Chondrocyte (in vitro differentiated cells): ENCODE data around the gene STARD3. TPM values are rescaled to one million over a fixed set of nuclear protein-coding genes. Genes with fewer than 3 reads are reported as not detected.
A peak's percentile ranks its signal among the peaks of the same experiment; 100 is the strongest.

ENCODE experiments used
- DNase-seq: peaks from one replicate; pipeline ENCODE4 v3.0.0; 2021; ENCODE audit warnings: mixed read lengths, low spot score
- H3K27ac Mint-ChIP-seq: one replicate; pipeline ENCODE4 v1.8.0; 2021; ENCODE audit warnings: mild to moderate bottlenecking, moderate library complexity, mixed read lengths; ENCODE audit not compliant: unreplicated experiment
- H3K27me3 Mint-ChIP-seq: 2 replicates; pipeline ENCODE4 v1.8.0; 2021; ENCODE audit warnings: low read depth, mixed read lengths
- H3K36me3 Mint-ChIP-seq: 2 replicates; pipeline ENCODE4 v1.8.0; 2021; ENCODE audit warnings: low read depth, mixed read lengths
- H3K4me1 Mint-ChIP-seq: 2 replicates; pipeline ENCODE4 v1.8.0; 2021; ENCODE audit warnings: low read depth, mild to moderate bottlenecking, mixed read lengths
- H3K4me3 Mint-ChIP-seq: one replicate; pipeline ENCODE4 v1.8.0; 2021; ENCODE audit warnings: mild to moderate bottlenecking, moderate library complexity, mixed read lengths; ENCODE audit not compliant: unreplicated experiment
- H3K9me3 Mint-ChIP-seq: 2 replicates; pipeline ENCODE4 v1.8.0; 2021; ENCODE audit warnings: low read depth, mixed read lengths
- total RNA-seq: library from RNA; stranded (reverse); gene quantifications from 3 replicates; pipeline ENCODE4 v1.2.1, GENCODE V29; 2021
- TF ChIP-seq, protein P1 (sequence below): fragments of 200-600 bp; sonication (generic); IDR thresholded peaks from 2 replicates; pipeline ENCODE4 v1.5.0; 2021; ENCODE audit warnings: antibody characterized with exemption, mild to moderate bottlenecking, moderate library complexity

STARD3 gene
- total RNA-seq, 1 donor from 2014 or later, result 42.3 TPM

DNA sequence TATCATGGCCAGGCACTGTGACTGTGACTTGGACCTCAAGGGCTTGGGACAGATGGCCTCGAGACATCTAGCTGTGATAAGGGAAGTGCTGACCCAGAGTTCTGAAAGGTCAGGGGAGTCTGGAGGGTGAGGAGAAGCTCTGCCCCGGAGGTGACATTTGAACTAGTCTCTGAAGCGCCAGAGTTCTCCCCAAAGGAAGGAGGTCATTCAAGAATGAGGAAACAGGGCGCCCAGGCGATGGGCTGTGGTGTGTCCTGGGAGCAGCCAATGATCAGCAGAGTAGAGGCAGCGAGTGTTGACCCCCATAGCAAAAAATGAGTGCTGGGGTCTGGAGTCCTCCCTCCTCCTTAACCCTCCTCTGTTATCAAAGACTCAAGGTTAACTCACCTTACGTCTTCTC is 4.9 kb downstream of the STARD3 start:
- Mint-ChIP-seq H3K27ac (no peak overlapping the region), H3K4me1 (peaks cover 46% of the 10 kb centered on the region), H3K9me3 (no peaks in the 10 kb centered on the region), H3K27me3 (no peaks in the 10 kb centered on the region), H3K4me3 (no peak overlapping the region), H3K36me3 (no peaks in the 10 kb centered on the region)
- no peak for DNase-seq
- TF ChIP-seq, protein P1, sequence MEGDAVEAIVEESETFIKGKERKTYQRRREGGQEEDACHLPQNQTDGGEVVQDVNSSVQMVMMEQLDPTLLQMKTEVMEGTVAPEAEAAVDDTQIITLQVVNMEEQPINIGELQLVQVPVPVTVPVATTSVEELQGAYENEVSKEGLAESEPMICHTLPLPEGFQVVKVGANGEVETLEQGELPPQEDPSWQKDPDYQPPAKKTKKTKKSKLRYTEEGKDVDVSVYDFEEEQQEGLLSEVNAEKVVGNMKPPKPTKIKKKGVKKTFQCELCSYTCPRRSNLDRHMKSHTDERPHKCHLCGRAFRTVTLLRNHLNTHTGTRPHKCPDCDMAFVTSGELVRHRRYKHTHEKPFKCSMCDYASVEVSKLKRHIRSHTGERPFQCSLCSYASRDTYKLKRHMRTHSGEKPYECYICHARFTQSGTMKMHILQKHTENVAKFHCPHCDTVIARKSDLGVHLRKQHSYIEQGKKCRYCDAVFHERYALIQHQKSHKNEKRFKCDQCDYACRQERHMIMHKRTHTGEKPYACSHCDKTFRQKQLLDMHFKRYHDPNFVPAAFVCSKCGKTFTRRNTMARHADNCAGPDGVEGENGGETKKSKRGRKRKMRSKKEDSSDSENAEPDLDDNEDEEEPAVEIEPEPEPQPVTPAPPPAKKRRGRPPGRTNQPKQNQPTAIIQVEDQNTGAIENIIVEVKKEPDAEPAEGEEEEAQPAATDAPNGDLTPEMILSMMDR, result no peak

- Mint-ChIP-seq H3K27ac (peak overlapping the region; percentile 24), H3K4me1 (peaks cover 43% of the 10 kb centered on the region), H3K4me3 (no peak overlapping the region), H3K9me3 (no peaks in the 10 kb centered on the region), H3K27me3 (no peaks in the 10 kb centered on the region), H3K36me3 (no peaks in the 10 kb centered on the region)
- TF ChIP-seq, protein P1, result no peak
- DNase-seq, result no peak
Measured at GRCh38 chr17:39642291-39643074, 5.5 kb downstream of the STARD3 start.

- Mint-ChIP-seq H3K36me3 (no peaks in the 10 kb centered on the region), H3K27me3 (no peaks in the 10 kb centered on the region), H3K4me3 (no peak overlapping the region), H3K27ac (no peak overlapping the region), H3K9me3 (no peaks in the 10 kb centered on the region), H3K4me1 (peaks cover 36% of the 10 kb centered on the region)
- TF ChIP-seq, protein P1, result no peak
- DNase-seq, result no peak
Measured at GRCh38 chr17:39643271-39643670, 6.3 kb downstream of the STARD3 start.

DNA sequence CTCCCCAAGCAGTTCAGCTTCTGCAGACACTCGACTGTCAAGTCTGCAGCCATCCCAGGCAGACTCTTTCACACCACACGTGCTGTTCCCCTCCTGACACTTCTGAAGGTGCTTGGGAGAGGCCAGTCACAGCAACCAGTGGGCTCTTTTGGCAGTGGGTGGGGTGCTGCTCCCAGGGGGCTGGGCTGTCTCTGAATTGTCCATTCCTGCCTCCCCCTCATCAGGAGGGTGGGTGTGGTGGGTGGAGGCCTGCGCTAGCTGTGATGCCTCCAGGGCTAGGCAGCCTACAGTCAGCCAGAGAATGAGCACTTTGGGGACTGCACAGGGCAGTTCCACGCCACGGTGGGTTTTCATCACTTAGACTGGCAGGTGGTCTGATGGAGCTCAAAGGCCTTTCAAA is 10.3 kb downstream of the STARD3 start:
- H3K27ac Mint-ChIP-seq, result no peak overlapping the region
- H3K4me3 Mint-ChIP-seq, result no peak overlapping the region

DNA sequence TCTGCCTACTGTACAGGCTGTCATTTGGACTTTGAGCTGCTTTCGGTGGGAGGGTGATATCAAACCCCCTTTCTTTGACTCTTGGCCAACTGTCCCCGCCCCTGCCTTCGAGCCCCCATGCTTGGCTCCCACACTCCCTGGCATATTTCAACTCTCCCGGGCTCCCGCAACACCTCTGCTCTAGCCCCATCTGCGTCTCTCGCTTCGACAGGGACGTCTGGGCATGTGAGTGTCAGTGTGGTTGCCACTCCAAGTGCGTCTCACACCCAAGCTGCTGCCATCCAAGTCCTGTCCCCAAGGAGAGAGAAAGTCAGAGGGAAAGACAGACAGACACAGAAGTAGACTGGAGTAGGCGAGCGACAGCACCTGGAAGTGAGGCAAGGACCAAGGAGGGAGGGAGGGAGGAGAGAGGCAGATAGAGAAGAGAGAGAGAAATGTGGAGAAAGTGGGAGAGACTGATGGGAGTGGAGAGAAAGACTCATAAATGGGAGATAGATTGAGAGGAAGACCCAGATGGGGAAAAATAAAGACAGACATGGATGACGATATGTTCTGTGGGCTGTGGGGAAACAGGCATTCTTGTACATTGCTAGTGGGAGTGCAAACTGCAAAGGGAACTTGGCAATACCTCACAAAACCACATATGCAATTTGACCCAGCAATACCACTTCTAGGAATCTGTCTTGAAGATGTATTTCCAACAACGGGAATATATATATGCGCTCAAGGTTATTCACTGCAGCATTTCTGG is 11.8 kb downstream of the STARD3 start:
- Mint-ChIP-seq H3K27ac (peak overlapping the region; percentile 42), H3K36me3 (no peaks in the 10 kb centered on the region), H3K27me3 (no peaks in the 10 kb centered on the region), H3K9me3 (no peaks in the 10 kb centered on the region), H3K4me3 (no peak overlapping the region), H3K4me1 (peaks cover 14% of the 10 kb centered on the region)
- TF ChIP-seq, protein P1, result no peak
- DNase-seq, result no peak

More for the DNA sequence above, 10.3 kb downstream of the STARD3 start:
- TF ChIP-seq, protein P1, result no peak
- Mint-ChIP-seq H3K27me3 (no peaks in the 10 kb centered on the region), H3K9me3 (no peaks in the 10 kb centered on the region), H3K4me1 (peaks cover 26% of the 10 kb centered on the region), H3K36me3 (no peaks in the 10 kb centered on the region)
- DNase-seq, result no peak
